ENCODE results near the gene PCGF2. TPM values are rescaled to one million over a fixed set of nuclear protein-coding genes. Genes with fewer than 3 reads are reported as not detected.
A peak's percentile ranks its signal among the peaks of the same experiment; 100 is the strongest.

PCGF2 gene
- polyA plus RNA-seq, 1 donor: 27.7 TPM

- peak; percentile 99 to 100 for DNase-seq
- Histone ChIP-seq H3K36me3 (ENCODE audit: control insufficient read depth, insufficient read depth, low read length) (peaks cover 25% of the 10 kb centered on the region), H3K27ac (ENCODE audit: low read length) (peak within 1 kb of the TSS; percentile 85), H3K9me3 (ENCODE audit: control insufficient read depth, low read depth, low read length) (no peaks in the 10 kb centered on the region), H3K4me1 (ENCODE audit: control insufficient read depth, insufficient read depth, low read length) (peaks cover 25% of the 10 kb centered on the region), H3K4me3 (ENCODE audit: low read length) (peak within 1 kb of the TSS; percentile 81), H3K27me3 (ENCODE audit: control insufficient read depth, insufficient read depth, low read length) (peaks cover 9% of the 10 kb centered on the region)
- WGBS (ENCODE audit: insufficient coverage, low lambda C conversion rate): no CpG with 5 or more reads among the region's 44 CpGs
These were observed 4.4 kb upstream of the PCGF2 start, which contains the start of gene PSMB3 for GRCh38 chr17:38752308-38753070. TSS of gene PSMB3 (plus strand) at chr17:38752741. CDS start at chr17:38752827, 86 bp downstream.

- Histone ChIP-seq H3K4me1 (ENCODE audit: control insufficient read depth, insufficient read depth, low read length) (peaks cover 27% of the 10 kb centered on the region), H3K27me3 (ENCODE audit: control insufficient read depth, insufficient read depth, low read length) (peaks cover 9% of the 10 kb centered on the region)
- WGBS (ENCODE audit: insufficient coverage, low lambda C conversion rate): no CpG with 5 or more reads among the region's 44 CpGs
These were observed 3.7 kb upstream of the PCGF2 start for GRCh38 chr17:38751808-38752307.

DNA sequence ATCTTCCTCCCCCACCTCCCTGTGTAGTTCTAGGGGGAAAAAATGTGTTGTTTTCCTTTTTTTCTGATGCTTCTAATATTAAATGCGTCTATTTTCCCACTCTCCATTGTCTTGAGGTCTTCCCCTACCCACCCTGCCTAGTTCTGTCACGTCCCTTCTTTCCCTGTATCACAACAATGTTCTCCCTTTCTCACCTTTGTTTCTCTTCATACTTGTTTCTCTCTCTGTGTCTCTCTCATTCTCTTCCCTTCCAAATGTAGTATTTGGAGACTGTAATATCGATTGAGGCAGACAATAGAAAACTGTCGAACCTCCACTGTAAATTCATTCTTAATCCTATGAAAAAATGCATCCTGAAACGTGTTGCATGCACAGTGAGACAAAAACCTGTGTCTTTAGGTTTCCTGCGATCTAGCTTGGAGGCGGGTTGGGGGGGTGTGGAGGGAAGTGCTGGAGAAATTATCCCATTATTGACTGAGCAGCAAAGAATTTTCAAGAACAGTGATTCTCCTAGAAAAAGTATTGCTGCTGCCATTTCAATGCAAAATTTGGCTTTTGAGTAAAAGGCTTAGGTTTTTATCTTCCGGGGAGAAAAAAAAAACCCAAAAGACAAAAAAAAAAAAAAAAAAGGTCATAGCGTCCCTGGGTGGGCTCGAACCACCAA is 3.1 kb upstream of the PCGF2 start:
- peaks cover 18% of the 10 kb centered on the region for H3K36me3 ChIP-seq (ENCODE audit: control insufficient read depth, insufficient read depth, low read length)
- H3K27ac ChIP-seq (ENCODE audit: low read length): peak overlapping the region; percentile 85
- no peaks in the 10 kb centered on the region for H3K9me3 ChIP-seq (ENCODE audit: control insufficient read depth, low read depth, low read length)
- DNase-seq: no peak
- peaks cover 33% of the 10 kb centered on the region for H3K4me1 ChIP-seq (ENCODE audit: control insufficient read depth, insufficient read depth, low read length)
- peak overlapping the region; percentile 81 for H3K4me3 ChIP-seq (ENCODE audit: low read length)
- 0% methylated on average over 1 of the region's 10 CpGs for WGBS (ENCODE audit: insufficient coverage, low lambda C conversion rate)
- H3K27me3 ChIP-seq (ENCODE audit: control insufficient read depth, insufficient read depth, low read length): peaks cover 9% of the 10 kb centered on the region

More at GRCh38 chr17:38751808-38752307, 3.7 kb upstream of the PCGF2 start:
- peak overlapping the region; percentile 85 for H3K27ac ChIP-seq (ENCODE audit: low read length)
- peak overlapping the region; percentile 81 for H3K4me3 ChIP-seq (ENCODE audit: low read length)
- no peaks in the 10 kb centered on the region for H3K9me3 ChIP-seq (ENCODE audit: control insufficient read depth, low read depth, low read length)
- DNase-seq: peak; percentile 87
- peaks cover 23% of the 10 kb centered on the region for H3K36me3 ChIP-seq (ENCODE audit: control insufficient read depth, insufficient read depth, low read length)

DNA sequence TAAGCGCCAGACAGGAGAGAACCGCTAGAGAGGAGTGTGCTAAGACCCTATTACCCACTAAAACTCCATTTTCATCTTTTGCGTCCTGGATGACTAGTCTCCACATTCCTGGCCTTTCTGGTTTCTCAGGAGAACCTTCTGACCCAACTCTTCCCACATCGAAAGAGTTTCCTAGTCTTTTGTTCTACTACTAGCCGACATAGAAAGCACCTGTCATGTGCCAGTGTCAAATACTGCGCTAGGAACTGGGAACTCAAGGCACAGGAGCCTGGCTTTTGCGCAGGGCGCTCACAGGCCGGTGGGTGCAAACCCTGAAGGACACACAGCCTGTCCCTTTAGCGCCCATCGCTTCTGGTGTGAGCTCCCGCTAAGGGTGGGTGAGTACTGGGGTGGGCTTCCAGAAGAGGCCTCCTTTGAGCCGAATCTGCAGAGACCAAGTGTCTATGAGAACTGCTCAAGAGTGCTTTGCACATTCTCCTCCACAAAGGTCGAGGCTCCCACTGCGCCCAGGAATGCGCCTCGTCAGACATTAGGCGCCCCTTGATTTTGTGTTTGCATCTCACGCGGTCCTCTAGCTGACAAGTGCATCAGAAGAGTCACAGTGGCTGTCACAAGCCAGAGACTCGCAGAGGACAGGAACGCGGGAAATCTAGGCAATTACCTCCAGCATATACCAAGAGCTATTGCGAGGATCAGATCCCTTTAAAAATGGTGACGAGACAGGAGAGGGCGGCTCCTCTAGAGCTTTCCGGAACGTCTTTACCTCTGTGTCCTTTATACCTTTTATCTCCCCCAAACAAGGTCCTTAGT is 2.4 kb upstream of the PCGF2 start:
- Histone ChIP-seq H3K9me3 (ENCODE audit: control insufficient read depth, low read depth, low read length) (no peaks in the 10 kb centered on the region), H3K4me1 (ENCODE audit: control insufficient read depth, insufficient read depth, low read length) (peaks cover 40% of the 10 kb centered on the region), H3K36me3 (ENCODE audit: control insufficient read depth, insufficient read depth, low read length) (peaks cover 11% of the 10 kb centered on the region), H3K27me3 (ENCODE audit: control insufficient read depth, insufficient read depth, low read length) (peaks cover 9% of the 10 kb centered on the region), H3K27ac (ENCODE audit: low read length) (peak overlapping the region; percentile 85), H3K4me3 (ENCODE audit: low read length) (peak overlapping the region; percentile 81)
- 4% methylated on average over 9 of the region's 28 CpGs for WGBS (ENCODE audit: insufficient coverage, low lambda C conversion rate)
- peak in 1 of 2 donors; percentile 49 for DNase-seq

DNA sequence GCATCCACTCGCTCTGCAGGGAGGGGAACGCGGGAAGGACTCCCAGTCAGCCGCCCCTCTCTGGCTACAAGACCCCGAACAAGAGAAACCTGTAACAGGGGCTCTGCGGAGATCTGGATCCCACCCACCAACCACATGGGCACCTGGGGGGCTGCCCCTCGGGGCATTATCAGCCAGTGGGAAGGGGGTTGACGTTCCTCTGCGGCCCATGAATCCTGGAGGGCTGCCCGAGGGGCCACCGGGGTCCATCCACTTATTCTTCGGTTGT is 1.8 kb upstream of the PCGF2 start:
- Histone ChIP-seq H3K4me1 (ENCODE audit: control insufficient read depth, insufficient read depth, low read length) (peaks cover 44% of the 10 kb centered on the region), H3K36me3 (ENCODE audit: control insufficient read depth, insufficient read depth, low read length) (peaks cover 8% of the 10 kb centered on the region), H3K27ac (ENCODE audit: low read length) (peak overlapping the region; percentile 75), H3K9me3 (ENCODE audit: control insufficient read depth, low read depth, low read length) (no peaks in the 10 kb centered on the region), H3K4me3 (ENCODE audit: low read length) (peak overlapping the region; percentile 81), H3K27me3 (ENCODE audit: control insufficient read depth, insufficient read depth, low read length) (peaks cover 9% of the 10 kb centered on the region)
- WGBS (ENCODE audit: insufficient coverage, low lambda C conversion rate): no CpG with 5 or more reads among the region's 12 CpGs
- DNase-seq: no peak

DNA sequence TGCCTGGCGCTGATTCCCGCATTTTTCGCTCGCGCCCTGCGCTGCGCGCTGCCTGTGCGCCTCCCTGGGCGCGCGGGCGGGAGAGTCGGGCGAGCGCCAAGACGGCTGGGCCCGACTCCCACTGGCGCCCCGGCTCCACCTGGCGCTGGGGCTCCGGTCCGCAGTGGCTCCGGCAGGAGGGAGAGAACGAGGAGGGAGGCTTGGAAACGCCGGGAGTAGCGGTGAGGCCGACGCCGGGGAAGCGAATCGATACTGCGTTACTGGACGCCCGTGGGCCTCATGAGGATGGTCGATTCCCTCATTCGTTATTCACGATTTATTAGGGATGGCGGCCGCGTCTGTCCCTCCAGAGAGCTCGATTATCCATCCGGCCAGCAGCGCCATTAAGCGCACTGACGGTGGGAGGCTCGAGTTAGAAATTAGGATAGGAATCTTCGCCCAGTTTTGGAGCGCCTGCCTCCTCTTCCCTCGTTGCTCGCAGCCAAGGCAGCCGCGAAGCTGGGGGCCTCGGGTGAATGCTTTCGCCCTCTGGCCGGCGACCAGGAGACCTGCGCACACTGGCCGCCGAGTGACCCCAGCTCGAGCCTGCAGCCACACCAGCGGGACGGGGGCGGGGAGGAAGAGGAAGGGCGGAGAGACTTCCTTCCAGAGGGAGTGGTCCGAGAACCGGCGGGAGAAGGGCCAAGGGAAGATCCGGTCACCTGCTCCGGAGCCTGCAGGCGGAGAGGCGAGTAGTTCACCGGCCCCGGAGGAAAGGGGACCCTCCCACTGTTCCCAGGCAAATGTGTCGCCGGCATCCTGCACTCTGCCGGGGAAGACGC is 1.3 kb upstream of the PCGF2 start:
- peak in 1 of 2 donors; percentile 82 for DNase-seq
- Histone ChIP-seq H3K4me1 (ENCODE audit: control insufficient read depth, insufficient read depth, low read length) (peaks cover 47% of the 10 kb centered on the region), H3K27me3 (ENCODE audit: control insufficient read depth, insufficient read depth, low read length) (peaks cover 9% of the 10 kb centered on the region), H3K9me3 (ENCODE audit: control insufficient read depth, low read depth, low read length) (no peaks in the 10 kb centered on the region), H3K36me3 (ENCODE audit: control insufficient read depth, insufficient read depth, low read length) (peaks cover 3% of the 10 kb centered on the region), H3K4me3 (ENCODE audit: low read length) (peak overlapping the region; percentile 81), H3K27ac (ENCODE audit: low read length) (peak overlapping the region; percentile 75)
- no CpG with 5 or more reads among the region's 79 CpGs for WGBS (ENCODE audit: insufficient coverage, low lambda C conversion rate)

- Histone ChIP-seq H3K36me3 (ENCODE audit: control insufficient read depth, insufficient read depth, low read length) (peaks cover 2% of the 10 kb centered on the region), H3K4me3 (ENCODE audit: low read length) (peak overlapping the region; percentile 81), H3K9me3 (ENCODE audit: control insufficient read depth, low read depth, low read length) (no peaks in the 10 kb centered on the region), H3K4me1 (ENCODE audit: control insufficient read depth, insufficient read depth, low read length) (peaks cover 48% of the 10 kb centered on the region), H3K27me3 (ENCODE audit: control insufficient read depth, insufficient read depth, low read length) (peaks cover 9% of the 10 kb centered on the region), H3K27ac (ENCODE audit: low read length) (peak overlapping the region; percentile 75)
- no peak for DNase-seq
- WGBS (ENCODE audit: insufficient coverage, low lambda C conversion rate): no CpG with 5 or more reads among the region's 32 CpGs
These were observed 721 bp upstream of the PCGF2 start for GRCh38 chr17:38748892-38749222.

DNA sequence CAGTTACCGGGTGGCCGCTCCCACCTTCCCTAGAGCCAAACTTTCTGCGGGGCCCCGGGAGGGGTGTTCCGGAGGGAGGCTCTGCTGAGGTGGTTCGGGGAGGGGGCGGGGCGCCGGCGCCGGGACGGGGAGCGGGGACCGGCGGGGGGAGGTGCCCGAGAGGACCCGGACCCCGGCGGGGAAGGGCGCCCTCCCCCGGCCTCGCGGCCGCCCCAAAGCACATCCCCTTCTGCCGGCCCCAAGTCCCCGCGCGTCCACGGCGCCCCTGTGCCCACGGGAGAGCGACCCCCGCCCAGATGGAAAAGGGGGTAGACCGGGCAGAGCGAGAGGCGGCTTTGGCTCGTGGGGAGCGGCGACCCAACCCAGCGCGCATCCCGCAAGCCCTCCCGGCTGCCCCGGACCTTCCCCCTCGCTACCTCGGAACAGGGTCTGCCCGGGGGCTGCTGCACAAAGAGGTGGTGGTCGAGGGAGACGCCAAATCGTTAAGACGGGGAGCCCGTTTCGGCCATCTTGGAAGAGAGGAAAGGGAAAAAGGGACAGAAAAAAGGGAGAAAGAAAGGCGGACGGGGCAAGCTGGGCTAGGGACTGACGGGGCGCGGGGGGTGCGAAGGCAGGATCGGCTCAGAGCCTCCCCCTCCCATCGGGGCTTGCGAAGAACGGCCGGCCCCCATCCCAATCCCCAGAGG is 530 bp downstream of the PCGF2 start:
- WGBS (ENCODE audit: insufficient coverage, low lambda C conversion rate): no CpG with 5 or more reads among the region's 64 CpGs
- Histone ChIP-seq H3K36me3 (ENCODE audit: control insufficient read depth, insufficient read depth, low read length) (no peaks in the 10 kb centered on the region), H3K27ac (ENCODE audit: low read length) (peak overlapping the region; percentile 87), H3K4me1 (ENCODE audit: control insufficient read depth, insufficient read depth, low read length) (peaks cover 57% of the 10 kb centered on the region), H3K4me3 (ENCODE audit: low read length) (peak overlapping the region; percentile 81), H3K9me3 (ENCODE audit: control insufficient read depth, low read depth, low read length) (no peaks in the 10 kb centered on the region), H3K27me3 (ENCODE audit: control insufficient read depth, insufficient read depth, low read length) (peaks cover 9% of the 10 kb centered on the region)
- peak in 1 of 2 donors; percentile 48 for DNase-seq

GRCh38 chr17:38746849-38747462 is 1.2 kb downstream of the PCGF2 start:
- H3K36me3 ChIP-seq (ENCODE audit: control insufficient read depth, insufficient read depth, low read length): no peaks in the 10 kb centered on the region
- H3K27me3 ChIP-seq (ENCODE audit: control insufficient read depth, insufficient read depth, low read length): peaks cover 9% of the 10 kb centered on the region
- no CpG with 5 or more reads among the region's 21 CpGs for WGBS (ENCODE audit: insufficient coverage, low lambda C conversion rate)
- no peak for DNase-seq
- H3K4me3 ChIP-seq (ENCODE audit: low read length): peak overlapping the region; percentile 81
- H3K9me3 ChIP-seq (ENCODE audit: control insufficient read depth, low read depth, low read length): no peaks in the 10 kb centered on the region
- H3K27ac ChIP-seq (ENCODE audit: low read length): peak overlapping the region; percentile 87
- H3K4me1 ChIP-seq (ENCODE audit: control insufficient read depth, insufficient read depth, low read length): peaks cover 63% of the 10 kb centered on the region

Data from large intestine (tissue), 3 donors.